GM21528 (cell line): ENCODE results near the gene SLC15A2.

Experiments
- ATAC-seq: cut with Tn5 transposase; IDR thresholded peaks from one replicate; pipeline ENCODE4 v1.9.1; 2021; ENCODE audit warnings: mild to moderate bottlenecking, moderate library complexity; ENCODE audit not compliant: unreplicated experiment, low FRiP score

Gene SLC15A2

GRCh38 chr3:121979734-121980449 is 85.7 kb downstream of the SLC15A2 start:
- ATAC-seq: peak; percentile 67

- ATAC-seq: peak; percentile 34
Measured at GRCh38 chr3:121980450-121980796, 86.2 kb downstream of the SLC15A2 start.

- ATAC-seq: no peak
Measured at GRCh38 chr3:121981473-121981872, 87.3 kb downstream of the SLC15A2 start.

GRCh38 chr3:121985846-121986245 is 91.6 kb downstream of the SLC15A2 start:
- no peak for ATAC-seq

- ATAC-seq: no peak
Measured at GRCh38 chr3:121988146-121988545, 93.9 kb downstream of the SLC15A2 start.

GRCh38 chr3:121989943-121990342 is 95.7 kb downstream of the SLC15A2 start:
- ATAC-seq: no peak

- no peak for ATAC-seq
Measured at GRCh38 chr3:121992601-121993560, 98.7 kb downstream of the SLC15A2 start.
